Measurements from ENCODE around the gene CDH18.

DNA sequence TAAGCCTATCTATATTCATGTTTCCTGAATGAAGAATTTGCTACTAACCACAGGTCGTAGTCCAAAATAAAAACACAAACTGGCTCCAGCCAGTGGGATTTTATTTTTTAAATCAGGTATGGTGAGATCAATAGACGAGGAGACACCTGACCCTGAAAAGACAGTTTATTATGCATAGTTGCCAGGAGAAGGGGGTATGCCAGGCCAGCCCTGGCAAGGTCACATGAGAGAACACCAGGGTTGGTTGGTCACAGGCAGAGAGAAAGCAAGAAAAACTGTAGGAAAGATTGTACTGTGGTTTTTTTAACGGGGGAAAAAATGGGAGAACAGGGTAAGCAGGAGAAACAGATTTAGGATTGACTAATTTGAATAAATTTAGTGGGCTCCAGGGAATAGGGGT, 125.3 kb downstream of the CDH18 start:
- TF ChIP-seq POLR2AphosphoS5 (IDR thresholded peaks at IDR 0.05) = no peak
- TF ChIP-seq, protein P1, sequence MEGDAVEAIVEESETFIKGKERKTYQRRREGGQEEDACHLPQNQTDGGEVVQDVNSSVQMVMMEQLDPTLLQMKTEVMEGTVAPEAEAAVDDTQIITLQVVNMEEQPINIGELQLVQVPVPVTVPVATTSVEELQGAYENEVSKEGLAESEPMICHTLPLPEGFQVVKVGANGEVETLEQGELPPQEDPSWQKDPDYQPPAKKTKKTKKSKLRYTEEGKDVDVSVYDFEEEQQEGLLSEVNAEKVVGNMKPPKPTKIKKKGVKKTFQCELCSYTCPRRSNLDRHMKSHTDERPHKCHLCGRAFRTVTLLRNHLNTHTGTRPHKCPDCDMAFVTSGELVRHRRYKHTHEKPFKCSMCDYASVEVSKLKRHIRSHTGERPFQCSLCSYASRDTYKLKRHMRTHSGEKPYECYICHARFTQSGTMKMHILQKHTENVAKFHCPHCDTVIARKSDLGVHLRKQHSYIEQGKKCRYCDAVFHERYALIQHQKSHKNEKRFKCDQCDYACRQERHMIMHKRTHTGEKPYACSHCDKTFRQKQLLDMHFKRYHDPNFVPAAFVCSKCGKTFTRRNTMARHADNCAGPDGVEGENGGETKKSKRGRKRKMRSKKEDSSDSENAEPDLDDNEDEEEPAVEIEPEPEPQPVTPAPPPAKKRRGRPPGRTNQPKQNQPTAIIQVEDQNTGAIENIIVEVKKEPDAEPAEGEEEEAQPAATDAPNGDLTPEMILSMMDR (IDR thresholded peaks at IDR 0.05) = no peak
- TF ChIP-seq EP300 (IDR thresholded peaks at IDR 0.05) = no peak
